Choroid plexus epithelial cell (primary cell): ENCODE results near the gene DMXL2.
"Not testable (repeated sequence)": the region's sequence is repeated elsewhere in the genome, so short reads cannot be mapped to it uniquely, and the experiment has no call there.

ENCODE experiments used
- DNase-seq: peaks from one replicate; pipeline ENCODE4 v3.0.0-alpha.2; 2010; ENCODE audit warnings: low read depth
- H3K4me3 ChIP-seq: 2 replicates; pipeline ENCODE4 v1.5.1; 2011; ENCODE audit warnings: low read depth, mild to moderate bottlenecking, control low read depth, low read length, moderate library complexity
- TF ChIP-seq, protein P1 (sequence below): conservative IDR thresholded peaks from 2 replicates; pipeline ENCODE4 v1.5.1; 2011; ENCODE audit warnings: low read depth, mild to moderate bottlenecking, control low read depth, inconsistent platforms, low read length, moderate library complexity

The DMXL2 gene

DNA sequence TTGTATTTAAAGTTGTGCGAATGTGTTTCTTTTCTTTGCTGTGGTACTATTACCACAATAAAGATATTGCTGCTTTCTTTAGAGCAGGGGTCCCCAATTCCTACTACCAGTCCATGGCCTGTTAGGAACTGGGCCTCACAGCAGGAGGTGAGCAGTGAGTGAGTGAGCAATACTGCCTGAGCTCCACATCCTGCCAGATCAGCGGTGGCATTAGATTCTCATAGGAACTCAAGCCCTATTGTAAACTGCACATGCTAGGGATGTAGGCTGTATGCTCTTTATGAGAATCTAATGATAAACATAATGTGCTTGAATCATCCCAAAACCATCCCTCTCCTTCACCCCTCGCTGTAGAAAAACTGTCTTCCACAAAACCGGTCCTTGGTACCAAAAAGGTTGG lies 41.6 kb downstream of the DMXL2 start:
- TF ChIP-seq, protein P1, sequence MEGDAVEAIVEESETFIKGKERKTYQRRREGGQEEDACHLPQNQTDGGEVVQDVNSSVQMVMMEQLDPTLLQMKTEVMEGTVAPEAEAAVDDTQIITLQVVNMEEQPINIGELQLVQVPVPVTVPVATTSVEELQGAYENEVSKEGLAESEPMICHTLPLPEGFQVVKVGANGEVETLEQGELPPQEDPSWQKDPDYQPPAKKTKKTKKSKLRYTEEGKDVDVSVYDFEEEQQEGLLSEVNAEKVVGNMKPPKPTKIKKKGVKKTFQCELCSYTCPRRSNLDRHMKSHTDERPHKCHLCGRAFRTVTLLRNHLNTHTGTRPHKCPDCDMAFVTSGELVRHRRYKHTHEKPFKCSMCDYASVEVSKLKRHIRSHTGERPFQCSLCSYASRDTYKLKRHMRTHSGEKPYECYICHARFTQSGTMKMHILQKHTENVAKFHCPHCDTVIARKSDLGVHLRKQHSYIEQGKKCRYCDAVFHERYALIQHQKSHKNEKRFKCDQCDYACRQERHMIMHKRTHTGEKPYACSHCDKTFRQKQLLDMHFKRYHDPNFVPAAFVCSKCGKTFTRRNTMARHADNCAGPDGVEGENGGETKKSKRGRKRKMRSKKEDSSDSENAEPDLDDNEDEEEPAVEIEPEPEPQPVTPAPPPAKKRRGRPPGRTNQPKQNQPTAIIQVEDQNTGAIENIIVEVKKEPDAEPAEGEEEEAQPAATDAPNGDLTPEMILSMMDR: no peak
- H3K4me3 ChIP-seq: no peak overlapping the region
- DNase-seq: peak; percentile 52

GRCh38 chr15:51580385-51580784 lies 42.2 kb downstream of the DMXL2 start:
- no peak for DNase-seq
- no peak overlapping the region for H3K4me3 ChIP-seq
- TF ChIP-seq, protein P1: no peak

- no peak overlapping the region for H3K4me3 ChIP-seq
- peak; percentile 17 for DNase-seq
- TF ChIP-seq, protein P1: no peak
Measured at GRCh38 chr15:51579012-51579411, 43.6 kb downstream of the DMXL2 start.

DNA sequence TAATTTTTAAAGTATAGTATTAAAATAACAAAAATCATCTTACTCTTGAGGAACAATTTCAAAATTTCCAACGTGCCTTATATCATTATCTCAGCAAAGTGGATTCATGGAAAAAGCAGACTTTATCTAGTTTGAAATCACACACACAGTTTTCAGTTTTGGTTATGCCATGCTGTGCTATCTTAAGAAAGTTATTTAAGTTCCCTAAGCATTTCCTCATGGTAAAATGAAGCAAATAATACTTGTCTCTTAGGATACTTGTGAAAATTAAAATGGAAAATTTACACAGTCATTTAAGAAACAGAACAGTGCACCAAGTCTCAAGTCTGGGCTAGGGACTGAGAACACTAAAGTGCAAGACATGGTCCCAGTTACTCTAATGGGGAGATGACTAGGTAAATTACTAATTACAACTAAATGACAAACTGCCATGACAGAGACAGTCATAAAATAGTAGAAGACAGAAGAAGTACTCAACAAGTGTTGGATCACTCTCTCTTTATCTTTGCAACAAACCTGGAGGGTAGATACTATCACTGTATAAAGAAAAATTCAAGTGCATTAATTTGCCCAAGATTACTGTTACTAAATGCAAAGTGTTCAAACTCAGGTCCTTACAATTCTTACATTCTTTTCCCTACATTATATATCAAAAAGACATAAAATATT lies 44.8 kb downstream of the DMXL2 start:
- H3K4me3 ChIP-seq: no peak overlapping the region
- TF ChIP-seq, protein P1: no peak
- no peak for DNase-seq

GRCh38 chr15:51576911-51577500 lies 45.6 kb downstream of the DMXL2 start:
- TF ChIP-seq, protein P1: no peak
- H3K4me3 ChIP-seq: no peak overlapping the region
- DNase-seq: peak; percentile 86

DNA sequence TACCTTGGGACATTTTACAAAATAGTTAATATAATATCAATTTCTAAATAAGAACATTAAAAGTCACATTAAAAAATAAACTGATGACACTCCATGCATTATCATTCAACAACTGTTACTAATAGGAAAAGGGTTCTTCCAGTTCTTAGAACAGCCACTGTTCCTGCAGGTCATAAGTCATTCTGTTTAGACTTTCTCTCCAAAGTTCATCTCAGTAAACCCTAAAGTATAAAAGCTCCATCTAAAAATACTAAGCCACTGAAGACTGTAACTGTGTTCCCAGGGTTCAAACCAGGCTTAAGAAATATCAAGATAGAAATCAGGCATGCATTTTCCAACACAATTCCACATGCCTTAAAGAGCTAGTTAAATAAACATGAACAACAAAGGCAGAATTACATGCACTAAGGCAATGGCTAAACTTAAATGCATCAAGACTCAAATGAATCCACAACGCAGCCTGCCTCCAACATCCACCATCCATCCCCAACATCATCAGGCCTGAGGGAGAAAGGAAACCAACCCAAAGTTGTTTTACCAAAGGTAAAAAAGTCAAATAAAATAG lies 46.2 kb downstream of the DMXL2 start:
- TF ChIP-seq, protein P1: no peak
- DNase-seq: no peak
- H3K4me3 ChIP-seq: no peak overlapping the region

- TF ChIP-seq, protein P1: no peak
- no peak overlapping the region for H3K4me3 ChIP-seq
- DNase-seq: no peak
Measured at GRCh38 chr15:51575775-51576174, 46.8 kb downstream of the DMXL2 start.

GRCh38 chr15:51573352-51573751 lies 49.2 kb downstream of the DMXL2 start:
- H3K4me3 ChIP-seq, DNase-seq: not testable (repeated sequence)

DNA sequence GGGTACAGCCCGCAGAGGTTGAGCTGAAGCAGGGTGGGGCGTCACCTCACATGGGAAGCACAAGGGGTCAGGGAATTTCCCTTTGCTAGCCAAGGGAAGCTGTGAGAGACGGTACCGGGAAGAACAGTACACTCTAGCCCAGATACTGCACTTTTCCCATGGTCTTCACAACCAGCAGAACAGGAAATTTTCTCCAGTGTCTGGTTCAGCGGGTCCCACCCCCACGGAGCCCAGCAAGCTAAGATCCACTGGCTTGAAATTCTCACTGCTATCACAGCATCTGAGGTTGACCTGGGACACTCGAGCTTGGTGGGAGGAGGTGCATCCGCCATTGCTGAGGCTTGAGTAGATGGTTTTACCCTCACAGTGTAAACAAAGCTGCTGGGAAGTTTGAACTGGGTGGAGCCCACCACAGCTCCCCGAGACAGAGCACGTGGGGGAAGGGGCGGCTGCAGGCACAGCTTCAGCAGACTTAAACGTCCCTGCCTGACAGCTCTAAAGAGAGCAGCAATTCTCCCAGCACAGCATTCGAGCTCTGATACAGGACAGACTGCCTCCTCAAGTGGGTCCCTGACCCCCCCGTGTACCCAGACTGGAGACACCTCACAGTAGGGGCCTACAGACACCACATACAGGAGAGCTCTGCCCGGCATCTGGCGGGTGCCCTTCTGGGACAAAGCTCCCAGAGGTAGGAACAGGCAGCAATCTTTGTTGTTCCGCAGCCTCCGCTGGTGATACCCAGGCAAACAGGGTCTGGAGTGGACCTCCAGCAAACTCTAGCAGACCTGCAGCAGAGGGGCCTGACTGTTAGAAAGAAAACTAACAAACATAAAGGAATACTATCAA lies 53.4 kb downstream of the DMXL2 start:
- DNase-seq: peak; percentile 56
- H3K4me3 ChIP-seq: peak overlapping the region; percentile 14
